ENCODE data around the gene TBL1XR1.
A peak's percentile ranks its signal among the peaks of the same experiment; 100 is the strongest.

Gene TBL1XR1

GRCh38 chr3:177197041-177197726 is at the start of gene TBL1XR1:
TBL1XR1 (minus strand) TSS chr3:177197482; CDS start chr3:177064977, 132,505 bp downstream.
- DNase-seq, result peak; percentile 85

- no peak for DNase-seq
Observed at GRCh38 chr3:177245250-177245649, 48.0 kb upstream of the TBL1XR1 start.

- DNase-seq, result no peak
Observed at GRCh38 chr3:177244606-177245005, 47.3 kb upstream of the TBL1XR1 start.

DNA sequence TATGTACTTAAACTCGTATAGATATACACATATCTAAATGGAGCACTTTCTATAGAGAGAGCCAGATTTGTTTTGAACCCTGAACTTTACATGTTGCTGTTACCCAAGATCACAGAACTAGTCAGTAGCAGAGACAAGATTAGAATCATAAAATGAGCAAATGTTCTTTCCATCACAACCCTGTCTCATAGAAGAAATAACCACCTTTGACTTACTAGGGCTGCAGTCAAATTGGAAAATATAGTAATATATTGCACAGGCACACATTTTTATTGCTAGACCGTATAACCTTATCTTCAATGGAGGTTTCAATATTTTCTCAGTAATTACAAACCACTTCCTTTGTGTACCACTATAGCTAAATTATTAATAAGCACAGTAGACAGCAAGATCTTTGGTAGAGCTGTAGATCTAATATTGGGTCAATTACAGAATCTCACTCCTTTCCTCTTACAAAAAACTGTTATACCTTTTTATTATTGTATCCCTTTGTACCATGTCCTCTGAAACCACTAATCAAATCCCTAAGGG is 41.5 kb upstream of the TBL1XR1 start:
- no peak for DNase-seq

DNA sequence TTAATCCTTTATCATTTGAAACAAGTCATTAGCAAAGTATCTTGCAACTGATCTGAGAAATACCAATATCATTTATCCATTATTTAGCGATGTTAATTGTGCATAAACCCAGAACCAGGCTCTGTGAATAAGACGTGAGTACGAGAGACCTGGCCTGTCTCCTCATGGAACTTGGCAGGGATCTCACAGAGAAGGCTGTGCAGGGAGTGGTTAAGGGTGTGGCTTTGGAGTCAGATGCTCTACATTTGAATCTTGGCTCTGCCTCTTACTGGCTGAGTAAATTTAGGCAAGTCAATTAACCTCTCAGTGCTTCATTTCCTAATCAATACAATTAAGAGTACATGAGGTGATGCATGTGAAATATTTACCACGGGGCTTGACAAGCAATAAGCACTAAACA is 39.9 kb upstream of the TBL1XR1 start:
- DNase-seq, result no peak

DNA sequence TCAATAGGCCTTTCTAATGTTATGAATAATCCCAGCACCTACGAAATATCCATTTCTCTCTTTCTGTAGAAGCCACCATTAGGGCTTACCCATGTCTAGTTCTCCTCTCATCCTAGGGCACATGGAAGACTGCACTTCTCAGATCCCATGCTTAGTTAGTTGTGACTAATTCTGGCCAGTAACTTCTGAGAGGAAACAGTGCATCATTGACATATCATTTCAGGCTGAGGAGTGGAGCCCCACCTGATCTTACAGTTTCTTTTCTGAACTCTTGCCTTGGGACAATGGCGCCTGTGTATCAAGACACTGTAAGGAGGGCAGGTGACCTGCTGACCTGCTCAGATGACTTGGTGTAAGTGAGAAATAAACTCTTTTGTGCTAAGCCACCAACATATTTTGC is 39.4 kb upstream of the TBL1XR1 start:
- DNase-seq, result no peak

GRCh38 chr3:177234121-177234520 is 36.8 kb upstream of the TBL1XR1 start:
- no peak for DNase-seq

DNA sequence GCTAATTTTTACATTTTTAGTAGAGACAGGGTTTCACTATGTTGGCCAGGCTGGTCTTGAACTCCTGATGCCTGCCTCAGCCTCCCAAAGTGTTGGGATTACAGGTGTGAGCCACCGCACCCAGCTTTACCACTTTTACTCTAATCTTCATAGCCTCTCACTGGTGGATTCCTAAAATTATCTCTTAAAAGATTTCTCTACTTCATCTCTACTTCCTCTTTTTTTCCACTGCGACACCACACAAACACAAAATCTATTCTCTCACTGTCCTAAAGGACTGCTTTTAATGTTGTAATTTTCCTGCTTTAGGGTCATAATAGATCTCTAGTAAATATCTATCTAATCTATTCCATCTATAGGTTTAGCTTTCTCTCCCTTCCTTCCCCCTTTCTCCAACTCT is 34.0 kb upstream of the TBL1XR1 start:
- no peak for DNase-seq

DNA sequence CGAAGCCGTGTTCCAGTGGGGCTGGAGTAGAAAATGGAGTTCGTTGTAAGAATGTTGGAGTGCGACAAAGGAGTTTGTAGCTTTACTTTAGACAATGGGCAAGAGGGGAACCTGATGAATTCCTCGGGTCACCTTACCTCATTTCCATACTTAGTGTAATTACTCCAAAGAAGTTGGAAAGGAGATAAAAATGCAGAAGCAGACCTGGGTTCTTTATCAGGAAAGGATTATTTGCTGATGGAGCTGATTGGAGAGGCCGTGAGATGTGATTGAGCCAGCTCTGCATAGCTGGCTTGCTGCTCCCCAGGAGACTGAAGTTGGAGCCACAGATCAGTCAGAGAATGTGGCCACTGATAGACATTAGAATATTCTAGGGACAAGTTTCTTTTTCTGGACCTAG is 33.4 kb upstream of the TBL1XR1 start:
- no peak for DNase-seq

GRCh38 chr3:177229791-177230190 is 32.5 kb upstream of the TBL1XR1 start:
- no peak for DNase-seq

GRCh38 chr3:177228601-177229190 is 31.4 kb upstream of the TBL1XR1 start:
- DNase-seq, result no peak

DNA sequence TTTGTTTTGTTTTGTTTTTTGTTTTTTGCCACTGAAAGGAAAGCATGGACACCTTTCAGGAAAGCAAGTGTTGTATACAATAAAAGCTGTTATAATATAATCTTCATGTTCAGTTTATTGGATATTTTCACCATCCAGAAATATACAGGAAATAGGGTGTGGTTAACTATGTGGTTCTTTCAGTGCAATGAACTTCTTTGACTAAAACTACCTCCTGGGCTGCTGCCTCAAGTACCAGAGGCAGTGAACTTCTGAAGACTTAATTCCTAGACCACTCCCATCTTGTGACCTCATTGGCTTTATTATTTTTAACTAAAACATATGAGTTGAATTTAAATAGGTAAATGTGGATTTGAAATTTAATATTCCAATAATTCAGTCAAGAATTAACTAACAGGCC is 27.1 kb upstream of the TBL1XR1 start:
- DNase-seq, result no peak

GRCh38 chr3:177221744-177222143 is 24.5 kb upstream of the TBL1XR1 start:
- DNase-seq, result no peak

DNA sequence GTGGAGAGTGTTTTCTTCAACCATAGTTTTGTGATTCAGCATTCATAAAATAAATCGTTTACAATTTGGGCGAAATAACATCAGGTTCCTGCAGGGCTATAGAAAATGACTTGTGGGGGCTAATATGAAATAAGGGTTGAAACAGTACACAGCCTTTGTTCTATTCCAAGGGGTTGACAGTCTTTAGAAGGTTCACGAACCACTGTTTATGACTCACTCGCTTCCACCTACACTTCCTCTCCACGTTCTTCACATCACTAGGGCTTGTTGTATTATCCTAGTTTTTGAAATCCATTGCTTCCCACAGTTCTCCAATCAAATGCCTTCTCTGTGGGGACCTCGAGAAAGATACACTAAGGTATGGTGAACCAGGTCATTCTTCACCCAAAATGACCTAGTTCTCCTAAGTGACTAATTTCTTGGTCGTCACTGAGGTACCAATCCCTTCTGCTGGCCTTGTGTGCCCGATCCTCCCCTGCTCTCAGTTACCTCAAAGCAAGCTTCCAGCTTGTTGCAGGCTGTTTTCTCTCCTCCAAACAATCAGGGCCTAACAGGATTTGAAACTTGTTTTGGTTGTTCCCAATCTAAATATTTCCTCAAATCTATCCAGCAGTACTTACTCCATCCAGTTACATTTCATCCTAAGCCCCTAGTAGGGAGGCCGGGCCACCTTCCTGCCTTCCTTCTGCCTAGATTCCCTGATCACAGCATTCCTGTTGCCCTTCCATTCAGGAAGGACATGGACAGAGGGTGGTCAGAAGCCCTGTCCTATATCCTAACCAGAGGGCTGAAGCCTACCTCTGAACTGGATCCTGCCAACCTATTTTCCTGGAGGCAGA is 23.1 kb upstream of the TBL1XR1 start:
- DNase-seq, result no peak

- no peak for DNase-seq
Observed at GRCh38 chr3:177213801-177214535, 16.7 kb upstream of the TBL1XR1 start.

DNA sequence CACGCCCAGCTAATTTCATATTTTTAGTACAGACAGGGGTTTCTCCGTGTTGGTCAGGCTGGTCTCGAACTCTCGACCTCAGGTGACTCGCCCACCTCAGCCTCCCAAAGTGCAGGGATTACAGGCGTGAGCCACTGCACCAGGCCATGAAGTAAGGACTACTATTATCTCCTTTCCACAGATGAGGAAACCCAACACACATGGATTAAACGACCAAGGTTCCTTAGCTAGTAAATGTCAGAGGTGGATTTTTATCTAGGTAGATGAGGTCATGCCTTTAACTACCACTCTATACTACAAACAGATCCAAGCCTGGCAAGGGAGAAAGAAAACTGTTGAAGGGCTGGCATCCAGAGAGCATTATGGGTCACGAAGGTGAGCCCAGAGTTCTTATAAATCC is 15.5 kb upstream of the TBL1XR1 start:
- DNase-seq, result no peak

DNA sequence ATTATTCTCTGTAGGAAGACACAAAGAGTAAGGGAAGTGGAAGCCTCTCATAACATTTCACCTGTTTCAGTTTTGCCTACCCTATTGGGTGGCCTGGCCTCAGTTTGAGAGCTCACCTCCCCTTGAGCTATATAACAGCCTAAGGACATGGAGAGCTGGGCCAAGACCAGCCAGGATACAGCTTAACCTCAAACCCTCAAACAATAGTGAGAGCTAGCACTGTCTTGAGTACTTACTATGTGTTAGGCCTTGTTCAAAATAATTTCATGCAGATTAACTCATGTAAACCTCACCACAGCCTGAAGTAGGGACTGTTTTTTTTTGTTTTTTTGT is 15.0 kb upstream of the TBL1XR1 start:
- no peak for DNase-seq

DNA sequence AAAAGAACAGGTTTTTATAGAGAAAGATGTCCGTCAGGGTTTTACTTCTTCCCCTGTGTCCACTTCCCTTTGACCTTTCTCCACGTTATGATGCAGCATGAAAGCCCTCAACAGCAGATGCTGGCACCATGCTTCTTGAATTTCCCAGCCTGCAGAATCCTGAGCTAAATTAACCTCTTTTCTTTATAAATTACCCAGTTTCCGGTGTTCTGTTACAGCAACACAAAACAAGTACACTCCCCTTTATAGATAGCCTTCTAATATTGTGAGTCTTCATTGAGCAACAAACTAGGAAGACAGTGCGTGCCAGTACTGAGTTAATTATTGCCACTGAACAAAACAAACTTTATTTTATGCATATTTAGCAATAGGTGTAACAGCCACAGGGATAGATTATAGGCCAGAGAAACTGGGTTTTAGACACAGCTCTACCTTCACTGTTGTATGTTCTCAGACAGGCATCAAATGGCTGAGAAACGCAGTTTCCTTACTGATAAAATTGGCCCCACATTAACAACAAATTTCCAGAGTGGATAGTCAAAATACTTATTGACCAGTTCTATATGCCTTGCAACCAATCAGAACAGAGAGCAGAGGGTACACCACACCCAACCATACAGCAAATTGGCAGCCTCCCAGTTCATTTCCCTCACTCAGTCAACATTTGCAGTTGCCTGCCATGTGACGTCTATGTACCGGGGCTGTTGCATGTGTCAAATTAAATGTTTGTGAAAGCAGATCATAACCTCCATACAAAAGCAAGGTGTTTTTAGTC is 14.4 kb upstream of the TBL1XR1 start:
- DNase-seq, result no peak

- no peak for DNase-seq
Observed at GRCh38 chr3:177210744-177211502, 13.6 kb upstream of the TBL1XR1 start.

DNA sequence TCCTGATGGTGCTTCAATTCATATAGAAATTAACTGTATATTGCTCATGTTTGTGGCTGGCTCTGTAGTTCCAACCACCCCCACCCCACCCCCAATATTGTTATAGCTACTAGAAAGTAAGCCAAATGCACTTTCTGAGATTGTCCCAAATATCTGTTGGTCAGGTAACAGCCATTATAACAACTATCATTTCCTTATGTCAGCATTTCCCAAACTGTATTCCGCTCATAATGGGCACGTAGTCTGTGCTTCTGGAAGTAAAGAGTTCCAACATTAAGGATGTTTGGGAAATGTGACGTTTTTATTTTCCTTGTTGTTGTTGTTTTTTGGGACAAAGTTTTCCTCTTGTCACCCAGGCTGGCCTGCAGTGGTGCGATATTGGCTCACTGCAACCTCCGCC is 12.2 kb upstream of the TBL1XR1 start:
- no peak for DNase-seq

- DNase-seq, result no peak
Observed at GRCh38 chr3:177208781-177209180, 11.5 kb upstream of the TBL1XR1 start.

DNA sequence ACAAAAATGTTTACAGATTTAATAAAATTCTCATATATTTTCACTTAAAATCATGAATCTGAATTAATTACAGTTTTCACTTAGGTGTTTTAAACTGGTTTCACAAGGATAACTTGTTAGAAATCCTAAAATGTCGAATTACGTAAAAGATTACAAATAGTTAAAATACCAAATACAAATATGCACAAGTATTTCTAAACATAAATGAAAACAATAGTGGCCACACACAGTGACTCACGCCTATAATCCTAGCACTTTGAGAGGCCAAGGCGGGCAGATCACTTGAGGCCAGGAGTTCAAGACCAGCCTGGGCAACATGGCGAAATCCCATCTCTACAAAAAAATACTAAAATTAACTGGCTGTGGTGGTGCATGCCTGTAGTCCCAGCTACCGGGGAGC is 10.9 kb upstream of the TBL1XR1 start:
- no peak for DNase-seq

All from stimulated activated naive CD4-positive, alpha-beta T cell treated with Interleukin-2 at 50 U/mL for 16 hours (primary cell).